AG09319 (cell line): ENCODE data around the gene CBFA2T2.
"Not testable (repeated sequence)": the region's sequence is repeated elsewhere in the genome, so short reads cannot be mapped to it uniquely, and the experiment has no call there.

Experiments used
- DNase-seq: peaks from one replicate; pipeline ENCODE4 v3.0.0-alpha.2; 2010; ENCODE audit warnings: low read depth; ENCODE audit errors: extremely low read depth
- TF ChIP-seq, protein P1 (sequence below): IDR thresholded peaks from 2 replicates; pipeline ENCODE4 v1.5.1; 2011; ENCODE audit warnings: low read depth, mild to moderate bottlenecking, inconsistent platforms, low read length, moderate library complexity

The CBFA2T2 gene

GRCh38 chr20:33689493-33689892 is 199.6 kb downstream of the CBFA2T2 start:
- DNase-seq, result no peak
- TF ChIP-seq, protein P1, sequence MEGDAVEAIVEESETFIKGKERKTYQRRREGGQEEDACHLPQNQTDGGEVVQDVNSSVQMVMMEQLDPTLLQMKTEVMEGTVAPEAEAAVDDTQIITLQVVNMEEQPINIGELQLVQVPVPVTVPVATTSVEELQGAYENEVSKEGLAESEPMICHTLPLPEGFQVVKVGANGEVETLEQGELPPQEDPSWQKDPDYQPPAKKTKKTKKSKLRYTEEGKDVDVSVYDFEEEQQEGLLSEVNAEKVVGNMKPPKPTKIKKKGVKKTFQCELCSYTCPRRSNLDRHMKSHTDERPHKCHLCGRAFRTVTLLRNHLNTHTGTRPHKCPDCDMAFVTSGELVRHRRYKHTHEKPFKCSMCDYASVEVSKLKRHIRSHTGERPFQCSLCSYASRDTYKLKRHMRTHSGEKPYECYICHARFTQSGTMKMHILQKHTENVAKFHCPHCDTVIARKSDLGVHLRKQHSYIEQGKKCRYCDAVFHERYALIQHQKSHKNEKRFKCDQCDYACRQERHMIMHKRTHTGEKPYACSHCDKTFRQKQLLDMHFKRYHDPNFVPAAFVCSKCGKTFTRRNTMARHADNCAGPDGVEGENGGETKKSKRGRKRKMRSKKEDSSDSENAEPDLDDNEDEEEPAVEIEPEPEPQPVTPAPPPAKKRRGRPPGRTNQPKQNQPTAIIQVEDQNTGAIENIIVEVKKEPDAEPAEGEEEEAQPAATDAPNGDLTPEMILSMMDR, result no peak

GRCh38 chr20:33689973-33690372 is 200.1 kb downstream of the CBFA2T2 start:
- DNase-seq, result no peak
- TF ChIP-seq, protein P1, result no peak

DNA sequence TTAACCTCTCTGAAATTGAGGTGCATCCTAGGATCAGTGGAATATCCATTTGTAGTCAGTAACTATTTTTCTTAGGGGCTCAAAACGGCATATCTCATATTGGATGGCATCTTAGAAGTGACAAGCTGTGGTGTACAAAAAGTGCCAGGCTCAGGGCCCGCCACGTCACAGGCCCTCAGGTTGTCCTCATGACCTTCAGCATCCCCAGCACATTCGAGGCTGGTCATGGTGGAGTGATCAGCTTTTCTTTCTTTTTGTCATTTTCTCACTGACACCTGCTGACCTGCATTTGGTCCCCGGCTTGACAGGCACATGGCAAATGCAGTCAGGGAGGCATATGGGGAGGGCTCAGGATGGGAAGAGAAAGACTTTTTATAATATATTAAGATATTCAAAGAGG is 203.4 kb downstream of the CBFA2T2 start:
- DNase-seq, result no peak
- TF ChIP-seq, protein P1, result no peak

DNA sequence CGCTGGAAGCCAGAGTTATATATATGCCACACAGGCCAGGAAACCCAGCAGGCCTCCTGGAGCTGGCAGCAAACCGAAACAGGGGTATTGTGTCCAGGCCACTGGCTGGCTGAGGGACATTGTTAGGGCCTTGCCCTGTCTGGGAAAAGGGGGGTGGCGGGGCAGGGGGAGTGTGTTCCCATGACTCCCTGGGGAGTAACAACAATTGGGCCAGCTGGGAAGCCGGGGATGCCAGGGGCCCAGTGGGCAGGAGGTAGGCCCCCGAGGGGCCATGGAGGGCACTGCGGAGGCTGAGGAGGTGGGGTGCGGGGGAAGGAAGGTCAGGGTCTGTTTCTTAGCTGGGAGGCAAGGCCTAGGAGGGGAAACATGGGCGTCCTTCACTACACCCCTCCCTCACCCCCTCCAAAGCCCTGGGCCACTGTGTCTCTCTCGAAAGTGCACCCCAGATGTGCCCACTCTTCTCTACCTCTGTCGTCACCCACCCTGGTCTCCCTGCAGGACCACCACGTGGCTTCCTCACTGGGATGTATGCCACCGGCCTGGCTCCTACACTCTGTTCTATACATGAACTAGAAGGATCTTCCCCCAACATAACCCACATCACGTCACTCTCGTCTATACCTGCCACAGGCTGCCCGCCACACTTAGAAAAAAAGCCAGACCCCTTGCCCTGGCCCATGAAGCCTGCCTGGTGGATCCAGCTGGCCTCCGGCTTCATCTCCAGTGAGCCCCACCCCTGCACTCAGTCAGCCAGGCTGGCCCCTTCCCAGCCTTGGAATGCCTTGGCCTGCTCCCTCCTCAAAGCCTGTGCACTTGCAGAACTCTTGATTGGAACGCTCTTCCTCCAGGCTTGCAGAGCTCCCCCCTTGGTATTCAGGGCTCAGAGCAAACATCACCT is 204.1 kb downstream of the CBFA2T2 start:
- DNase-seq, result no peak
- TF ChIP-seq, protein P1, result no peak

- DNase-seq, result no peak
These were observed 204.7 kb downstream of the CBFA2T2 start for GRCh38 chr20:33694639-33695012.

DNA sequence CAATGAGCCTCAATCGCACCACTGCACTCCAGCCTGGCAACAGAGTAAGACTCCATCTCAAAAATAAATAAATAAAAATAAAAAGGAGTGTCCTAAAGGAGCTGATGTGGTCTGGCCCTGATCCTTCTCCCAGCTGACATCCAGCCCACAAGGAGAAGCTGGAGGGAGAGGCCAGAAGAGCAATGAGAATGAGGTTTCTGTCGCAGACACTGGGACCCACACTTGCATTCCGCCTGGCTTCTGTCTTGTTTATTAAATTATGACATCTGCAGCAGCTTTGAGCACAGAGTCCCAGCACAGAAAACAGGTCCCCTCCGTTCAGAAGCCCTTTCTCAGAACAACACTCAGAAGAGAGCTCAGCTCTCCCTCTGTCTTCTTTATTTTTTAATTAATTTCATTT is 206.6 kb downstream of the CBFA2T2 start:
- TF ChIP-seq, protein P1, result no peak
- no peak for DNase-seq

More at GRCh38 chr20:33694639-33695012, 204.7 kb downstream of the CBFA2T2 start:
- TF ChIP-seq, protein P1, result no peak

- TF ChIP-seq, protein P1, result no peak
- no peak for DNase-seq
These were observed 207.2 kb downstream of the CBFA2T2 start for GRCh38 chr20:33697129-33697528.

GRCh38 chr20:33698966-33699365 is 209.1 kb downstream of the CBFA2T2 start:
- not testable (repeated sequence) for DNase-seq
